NCI-H1436 (cell line): ENCODE measurements around the gene MAZ.
"Not testable (repeated sequence)": the region's sequence is repeated elsewhere in the genome, so short reads cannot be mapped to it uniquely, and the experiment has no call there.

Experiments used
- DNase-seq: peaks from one replicate; lab custom pipeline; 2025; lab: John Stamatoyannopoulos, UW

MAZ gene

DNA sequence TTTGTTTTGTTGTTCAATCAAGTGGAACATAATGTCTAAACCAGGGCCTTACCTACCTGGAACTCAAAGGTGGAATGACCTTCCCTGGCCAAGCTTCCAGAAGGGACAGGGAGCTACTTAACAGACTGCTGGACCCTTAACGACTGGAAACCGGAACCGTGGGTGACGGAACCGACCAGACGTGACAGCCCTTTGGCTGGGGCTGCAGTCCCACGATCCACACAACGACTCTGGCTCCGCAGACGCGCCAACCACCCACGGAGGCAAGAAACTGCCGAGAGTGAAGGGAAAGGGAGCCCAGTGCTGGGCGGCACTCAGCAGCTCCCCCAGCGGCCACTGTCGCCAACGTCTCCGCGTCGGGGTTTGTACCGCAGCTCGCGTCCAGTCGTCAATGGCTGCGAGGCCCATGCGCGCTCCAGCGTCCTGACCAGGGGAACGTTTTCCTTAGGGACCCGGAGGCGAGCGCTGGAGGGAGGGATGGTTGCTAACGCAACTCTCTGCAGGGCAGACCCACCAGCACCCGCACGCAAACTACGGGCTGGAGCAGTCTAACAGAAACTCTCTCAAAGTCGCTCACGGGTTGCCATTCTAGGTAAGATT lies 21.3 kb upstream of the MAZ start:
- DNase-seq: no peak

DNA sequence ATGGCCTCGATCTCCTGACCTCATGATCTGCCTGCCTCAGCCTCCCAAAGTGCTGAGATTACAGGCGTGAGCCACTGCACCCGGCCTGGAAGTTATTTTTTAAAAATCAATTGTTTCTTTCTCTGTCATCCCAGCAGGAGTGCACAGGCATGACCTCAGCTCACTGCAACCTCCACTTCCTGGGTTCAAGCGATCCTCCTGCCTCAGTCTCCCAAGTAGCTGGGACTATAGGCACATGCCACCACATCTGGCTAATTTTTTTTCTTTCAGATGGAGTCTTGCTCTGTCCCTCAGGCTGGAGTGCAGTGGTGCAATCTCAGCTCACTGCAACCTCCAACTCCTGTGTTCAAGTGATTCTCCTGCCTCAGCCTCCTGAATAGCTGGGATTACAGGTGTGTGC lies 19.2 kb upstream of the MAZ start:
- DNase-seq: not testable (repeated sequence)

DNA sequence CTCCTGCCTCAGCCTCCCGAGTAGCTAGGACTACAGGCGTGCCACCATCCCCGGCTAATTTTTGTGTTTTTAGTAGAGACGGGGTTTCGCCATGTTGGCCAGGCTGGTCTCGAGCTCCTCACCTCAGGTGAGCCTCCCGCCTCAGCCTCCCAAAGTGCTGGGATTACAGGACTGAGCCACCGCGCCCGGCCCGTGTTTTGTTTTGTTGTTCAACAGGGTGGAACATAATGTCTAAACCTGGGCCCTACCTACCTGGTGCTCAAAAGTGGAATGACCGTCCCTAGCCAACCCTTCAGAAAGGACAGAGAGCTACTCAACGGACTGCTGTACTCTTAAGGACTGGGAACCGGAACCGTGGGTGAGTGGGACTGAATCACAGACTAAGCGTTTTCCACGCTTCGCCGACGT lies 16.6 kb upstream of the MAZ start:
- DNase-seq: no peak

DNA sequence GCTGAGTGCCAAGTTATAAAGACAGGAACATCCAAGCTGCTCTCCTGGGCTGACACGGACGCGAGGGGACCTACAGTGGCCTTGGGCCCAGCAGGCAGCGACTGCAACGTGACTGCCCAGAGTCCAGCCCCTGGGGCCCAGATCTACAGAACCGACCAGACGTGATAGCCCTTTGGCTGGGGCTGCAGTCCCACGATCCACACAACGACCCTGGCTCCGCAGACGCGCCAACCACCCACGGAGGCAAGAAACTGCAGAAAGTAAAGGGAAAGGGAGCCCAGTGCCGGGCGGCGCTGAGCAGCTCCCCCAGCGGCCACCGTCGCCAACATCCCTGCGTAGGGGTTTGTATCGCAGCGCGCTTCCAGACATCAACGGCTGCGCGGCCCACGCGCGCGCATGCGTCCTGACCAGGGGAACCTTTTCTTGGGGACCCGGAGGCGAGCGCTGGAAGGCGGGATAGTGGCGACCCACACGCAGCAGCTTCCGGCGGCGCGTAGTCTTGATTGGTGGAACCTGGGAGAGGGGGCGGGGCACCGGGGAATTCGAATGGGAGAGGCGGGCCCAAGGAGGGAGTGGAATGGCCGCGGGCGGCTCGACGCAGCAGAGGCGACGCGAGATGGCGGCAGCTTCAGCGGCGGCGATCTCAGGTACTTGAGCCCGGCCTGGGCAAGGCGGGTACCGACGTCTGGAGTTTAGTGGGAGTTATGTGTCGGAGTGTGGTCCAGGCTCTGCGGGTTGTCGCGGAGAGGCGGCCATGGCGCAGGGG lies 16.0 kb upstream of the MAZ start, which contains the start of gene KIF22:
KIF22 (plus strand) TSS at position 569 of the 766 bp plus-strand sequence; CDS start at position 578, 9 bp downstream.
- peak; percentile 99 for DNase-seq

DNA sequence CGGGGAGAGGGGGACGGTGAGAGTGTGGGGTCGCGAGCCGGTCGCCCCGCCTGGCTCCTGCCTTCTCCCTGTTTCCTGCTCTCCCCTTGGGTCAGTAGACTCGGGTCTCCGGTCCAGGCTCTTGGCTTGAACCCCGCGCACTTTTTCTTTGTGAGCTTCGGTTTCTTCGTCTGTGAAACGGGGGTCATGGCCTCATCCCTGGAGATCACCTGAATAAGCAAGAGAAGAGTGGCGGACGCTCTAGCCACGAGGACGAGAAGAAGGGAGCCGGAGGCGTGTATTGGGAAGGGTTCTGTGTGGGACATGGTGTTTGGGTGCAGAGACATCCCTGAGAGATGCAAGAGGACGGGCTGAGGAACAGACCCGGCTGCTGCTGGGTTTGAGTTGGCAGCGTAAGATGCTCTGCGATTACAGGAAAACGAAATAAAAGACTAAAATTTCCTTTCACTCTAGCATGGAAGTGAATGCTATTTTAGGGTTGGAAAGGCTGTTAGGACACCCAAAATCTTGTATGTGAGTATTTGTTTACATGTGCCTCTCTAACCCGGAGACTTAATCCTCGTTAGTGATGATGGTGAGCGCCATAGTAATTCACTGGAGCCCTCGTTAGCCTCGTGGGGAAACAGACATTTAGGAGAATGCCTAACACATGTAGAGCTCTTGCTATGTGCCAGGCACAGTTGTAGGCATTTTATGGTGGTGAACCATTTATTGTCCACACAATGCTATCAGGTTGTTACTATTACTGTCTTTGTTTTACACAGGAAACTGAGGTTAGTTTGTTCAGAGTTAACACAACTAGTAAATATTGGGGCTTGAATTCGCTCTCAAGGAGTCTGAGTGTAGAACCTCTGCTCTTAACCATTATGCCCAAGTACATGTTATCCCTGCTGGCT lies 15.1 kb upstream of the MAZ start:
- DNase-seq: no peak

DNA sequence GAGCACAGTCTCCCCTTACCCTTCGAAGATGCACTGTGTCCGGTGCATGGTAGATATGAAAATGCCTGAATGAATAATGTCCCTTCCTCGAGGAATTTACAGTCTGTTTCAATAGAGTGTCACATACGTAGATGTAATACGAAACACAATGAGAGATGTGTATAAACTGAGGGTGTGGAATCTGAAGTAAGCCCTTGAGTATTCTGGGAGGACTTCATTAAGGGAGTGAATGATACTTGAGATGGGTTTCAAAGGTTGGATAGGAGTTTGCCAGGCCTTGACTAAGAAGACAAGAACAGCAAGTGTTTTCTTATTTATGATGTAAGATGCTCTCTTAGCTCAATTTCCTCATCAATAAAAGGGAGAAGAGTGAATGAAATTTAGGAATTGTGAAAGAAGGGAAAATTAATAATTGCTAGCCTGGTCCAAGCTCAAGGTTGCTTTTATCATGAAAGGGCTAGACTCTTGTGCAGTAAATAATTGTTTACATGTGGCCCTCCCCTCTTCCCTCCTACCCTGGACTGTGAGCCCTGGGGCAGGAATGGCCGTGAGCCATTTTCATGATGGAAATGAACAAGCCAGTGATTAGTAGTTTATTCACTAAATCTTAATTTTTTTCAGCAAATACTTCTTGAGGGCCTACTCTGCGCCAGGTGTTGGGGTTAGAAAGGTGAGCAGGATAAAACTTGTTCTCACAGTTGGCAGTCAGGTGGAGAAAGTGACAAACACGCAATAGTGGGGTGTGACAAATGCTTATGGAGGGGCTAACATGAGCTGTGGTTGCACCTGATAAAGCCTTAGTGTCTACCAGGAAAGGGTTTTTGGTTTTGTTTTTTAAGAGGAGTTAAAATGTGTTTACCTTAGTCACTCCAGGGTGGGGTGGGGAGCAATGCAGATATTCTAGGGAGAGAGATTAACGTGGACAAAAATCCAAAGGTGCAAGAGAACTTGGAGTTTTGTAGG lies 14.2 kb upstream of the MAZ start:
- DNase-seq: no peak

DNA sequence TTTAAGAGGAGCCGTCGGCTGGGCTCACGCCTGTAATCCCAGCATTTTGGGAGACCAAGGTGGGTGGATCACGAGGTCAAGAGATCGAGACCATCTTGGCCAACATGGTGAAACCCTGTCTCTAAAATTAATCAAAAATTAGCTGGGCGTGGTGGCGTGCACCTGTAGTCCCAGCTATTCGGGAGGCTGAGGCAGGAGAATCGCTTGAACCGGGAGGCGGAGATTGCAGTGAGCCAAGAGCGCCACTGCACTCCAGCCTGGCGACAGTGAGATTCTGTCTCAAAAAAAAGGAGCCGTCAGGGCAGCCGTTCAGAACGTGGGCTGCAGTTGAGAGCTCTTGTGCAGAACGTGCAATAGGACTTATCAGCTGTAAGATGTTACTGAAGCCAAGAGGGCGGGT lies 13.2 kb upstream of the MAZ start:
- DNase-seq: not testable (repeated sequence)

DNA sequence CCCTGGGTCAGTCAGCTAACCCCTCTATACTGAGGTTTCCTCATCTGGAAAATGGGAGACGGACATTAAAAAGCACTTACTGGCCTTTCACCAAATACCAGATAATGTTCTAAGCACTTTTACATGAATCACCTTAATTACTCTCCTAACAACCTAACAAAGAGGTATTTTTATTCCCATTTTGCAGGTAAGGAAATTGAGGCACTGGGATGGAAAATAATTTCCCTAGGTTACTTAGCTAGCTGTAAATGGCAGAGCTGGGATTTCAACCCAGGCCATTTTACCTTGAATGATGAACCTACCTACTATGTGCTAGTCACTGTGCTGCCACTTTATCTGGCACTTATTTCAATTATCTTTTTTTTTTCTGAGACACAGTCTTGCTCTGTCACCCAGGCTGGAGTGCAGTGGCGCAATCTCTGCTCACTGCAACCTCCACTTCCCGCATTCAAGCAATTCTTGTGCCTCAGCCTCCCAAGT lies 12.1 kb upstream of the MAZ start:
- DNase-seq: no peak

DNA sequence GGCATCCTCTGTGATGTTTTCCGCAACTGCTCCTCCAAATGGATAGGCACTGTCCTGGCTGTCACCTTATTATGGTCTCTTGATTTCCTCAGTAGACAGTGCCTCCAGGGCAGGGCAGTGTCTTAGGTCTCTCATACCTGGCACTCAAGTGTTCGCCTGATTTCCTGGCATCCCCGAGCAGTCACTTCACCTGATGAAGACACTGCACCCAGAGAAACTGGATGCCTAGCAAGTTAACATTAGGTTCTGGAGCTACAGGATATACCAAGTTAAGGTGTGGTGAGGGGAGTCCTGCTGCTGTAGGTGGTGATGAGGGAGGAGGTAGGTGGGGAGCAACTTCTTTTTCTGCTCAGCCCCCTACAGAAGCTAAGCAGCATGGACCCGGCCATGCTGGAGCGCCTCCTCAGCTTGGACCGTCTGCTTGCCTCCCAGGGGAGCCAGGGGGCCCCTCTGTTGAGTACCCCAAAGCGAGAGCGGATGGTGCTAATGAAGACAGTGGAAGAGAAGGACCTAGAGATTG lies 3.9 kb upstream of the MAZ start:
- no peak for DNase-seq

DNA sequence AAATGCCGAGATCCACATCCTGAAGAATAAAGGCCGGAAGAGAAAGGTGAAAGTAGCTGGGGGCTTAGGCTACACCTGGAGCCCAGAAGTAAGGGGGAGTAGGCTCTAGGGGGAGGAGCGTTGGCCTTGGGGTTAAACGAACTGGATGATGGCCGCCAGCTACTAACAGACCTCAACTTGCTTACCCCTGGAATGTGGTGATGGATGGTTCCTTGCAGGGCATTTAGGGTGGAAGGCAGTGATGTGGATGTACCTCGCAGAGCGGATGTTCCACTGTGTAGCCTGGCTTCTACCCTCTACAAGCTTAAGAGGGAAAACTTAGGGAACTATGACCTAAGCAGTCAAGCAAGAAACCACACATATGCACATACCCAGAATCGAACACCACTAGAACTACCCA lies 2.3 kb upstream of the MAZ start:
- DNase-seq: no peak

DNA sequence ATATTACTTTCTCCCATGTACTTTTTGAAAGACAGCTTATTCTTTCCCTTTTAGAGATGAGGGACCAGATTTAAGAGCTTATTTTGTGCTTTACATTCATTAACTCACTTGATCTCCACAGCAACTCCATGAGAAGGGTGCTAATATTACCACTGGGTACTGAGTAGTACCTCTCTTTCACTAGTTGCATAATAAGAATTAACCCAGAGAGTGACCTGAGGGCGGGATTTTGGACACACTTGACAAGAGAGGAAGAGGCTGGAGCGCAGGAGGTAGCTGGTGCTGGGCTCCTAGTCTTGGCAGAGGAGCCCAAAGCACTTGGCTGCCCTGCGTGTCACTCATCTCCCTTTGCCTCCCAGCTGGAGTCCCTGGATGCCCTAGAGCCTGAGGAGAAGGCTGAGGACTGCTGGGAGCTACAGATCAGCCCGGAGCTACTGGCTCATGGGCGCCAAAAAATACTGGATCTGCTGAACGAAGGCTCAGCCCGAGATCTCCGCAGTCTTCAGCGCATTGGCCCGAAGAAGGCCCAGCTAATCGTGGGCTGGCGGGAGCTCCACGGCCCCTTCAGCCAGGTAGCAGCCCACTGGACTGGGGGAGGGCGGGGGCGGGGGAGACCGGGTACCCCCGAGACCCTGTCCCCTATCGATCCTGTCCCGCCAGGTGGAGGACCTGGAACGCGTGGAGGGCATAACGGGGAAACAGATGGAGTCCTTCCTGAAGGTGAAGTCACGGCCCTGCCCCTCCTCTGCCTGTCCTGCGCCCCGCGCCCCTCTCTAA lies 1.7 kb upstream of the MAZ start:
- no peak for DNase-seq

DNA sequence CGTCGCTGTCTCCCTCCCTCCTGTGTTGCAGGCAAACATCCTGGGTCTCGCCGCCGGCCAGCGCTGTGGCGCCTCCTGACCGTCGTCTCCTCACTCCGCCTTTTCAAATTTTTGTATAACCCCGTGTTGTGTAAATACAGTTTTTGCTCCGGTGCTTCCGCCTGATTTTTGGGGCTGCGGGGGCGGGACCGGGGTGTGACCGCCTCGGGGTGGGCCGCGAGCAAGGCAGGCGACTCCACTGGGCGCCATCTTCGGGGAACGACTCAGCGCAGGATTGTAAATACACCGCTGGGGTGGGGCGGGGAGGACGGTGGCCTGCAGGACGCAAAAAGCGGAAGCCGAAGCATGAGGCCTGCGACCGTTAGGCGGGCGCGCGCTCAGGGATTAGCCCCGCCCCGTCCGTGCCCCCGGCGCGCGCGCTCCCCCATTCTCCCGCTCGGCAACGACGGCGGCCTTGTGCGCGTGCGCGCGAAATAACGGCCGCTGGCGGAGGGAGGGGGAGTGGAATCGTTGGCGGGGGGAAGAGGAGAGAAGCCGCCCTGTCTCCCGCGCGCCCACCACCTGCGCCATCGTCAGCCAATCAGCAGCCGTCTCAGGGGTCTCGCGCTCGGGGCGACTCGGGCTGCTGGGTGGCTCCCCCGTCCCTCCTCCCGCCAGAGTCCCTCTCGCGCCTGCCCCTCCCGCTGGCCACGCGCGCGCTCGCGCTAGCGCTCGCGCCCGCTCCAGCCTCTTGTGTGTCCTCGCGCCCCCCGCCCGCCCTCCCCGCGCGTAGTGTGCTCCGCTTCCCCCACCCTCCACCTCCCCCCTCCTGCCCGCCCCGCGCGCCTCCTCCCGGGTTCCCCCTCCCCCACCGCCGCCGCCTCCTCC lies 864 bp upstream of the MAZ start:
- DNase-seq: peak; percentile 99

DNA sequence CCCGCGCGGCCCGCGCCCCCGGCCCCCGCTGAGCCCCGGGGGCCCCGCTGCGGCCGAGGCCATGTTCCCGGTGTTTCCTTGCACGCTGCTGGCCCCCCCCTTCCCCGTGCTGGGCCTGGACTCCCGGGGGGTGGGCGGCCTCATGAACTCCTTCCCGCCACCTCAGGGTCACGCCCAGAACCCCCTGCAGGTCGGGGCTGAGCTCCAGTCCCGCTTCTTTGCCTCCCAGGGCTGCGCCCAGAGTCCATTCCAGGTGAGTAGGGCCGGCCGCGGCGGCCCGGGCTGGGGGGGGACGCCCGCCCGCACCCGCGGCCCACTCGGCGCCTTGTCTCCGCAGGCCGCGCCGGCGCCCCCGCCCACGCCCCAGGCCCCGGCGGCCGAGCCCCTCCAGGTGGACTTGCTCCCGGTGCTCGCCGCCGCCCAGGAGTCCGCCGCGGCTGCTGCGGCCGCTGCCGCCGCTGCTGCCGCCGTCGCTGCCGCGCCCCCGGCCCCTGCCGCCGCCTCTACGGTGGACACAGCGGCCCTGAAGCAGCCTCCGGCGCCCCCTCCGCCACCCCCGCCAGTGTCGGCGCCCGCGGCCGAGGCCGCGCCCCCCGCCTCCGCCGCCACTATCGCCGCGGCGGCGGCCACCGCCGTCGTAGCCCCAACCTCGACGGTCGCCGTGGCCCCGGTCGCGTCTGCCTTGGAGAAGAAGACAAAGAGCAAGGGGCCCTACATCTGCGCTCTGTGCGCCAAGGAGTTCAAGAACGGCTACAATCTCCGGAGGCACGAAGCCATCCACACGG lies 504 bp downstream of the MAZ start:
- peak; percentile 72 for DNase-seq

DNA sequence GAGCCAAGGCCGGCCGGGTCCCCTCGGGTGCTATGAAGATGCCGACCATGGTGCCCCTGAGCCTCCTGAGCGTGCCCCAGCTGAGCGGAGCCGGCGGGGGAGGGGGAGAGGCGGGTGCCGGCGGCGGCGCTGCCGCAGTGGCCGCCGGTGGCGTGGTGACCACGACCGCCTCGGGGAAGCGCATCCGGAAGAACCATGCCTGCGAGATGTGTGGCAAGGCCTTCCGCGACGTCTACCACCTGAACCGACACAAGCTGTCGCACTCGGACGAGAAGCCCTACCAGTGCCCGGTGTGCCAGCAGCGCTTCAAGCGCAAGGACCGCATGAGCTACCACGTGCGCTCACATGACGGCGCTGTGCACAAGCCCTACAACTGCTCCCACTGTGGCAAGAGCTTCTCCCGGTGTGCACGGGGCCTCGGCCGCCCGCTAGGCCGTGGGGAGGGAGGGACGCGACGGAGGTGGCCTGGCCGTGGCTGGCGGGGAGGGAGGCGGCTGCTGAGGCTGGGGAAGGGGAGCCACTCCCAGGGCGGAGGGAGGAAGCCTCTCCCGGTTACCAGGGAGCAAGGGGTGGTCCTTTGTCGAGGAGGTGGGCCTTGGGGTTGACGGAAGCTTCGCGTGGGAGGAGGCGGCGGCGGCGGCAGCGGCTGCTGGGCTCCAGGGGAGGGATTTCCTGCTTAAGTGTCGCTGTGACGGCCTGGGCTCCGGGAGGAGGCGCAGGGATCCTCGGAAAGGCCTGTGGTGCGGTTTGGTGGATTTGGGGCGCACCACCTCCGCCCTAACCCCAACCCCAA lies 1.3 kb downstream of the MAZ start:
- DNase-seq: peak; percentile 90

DNA sequence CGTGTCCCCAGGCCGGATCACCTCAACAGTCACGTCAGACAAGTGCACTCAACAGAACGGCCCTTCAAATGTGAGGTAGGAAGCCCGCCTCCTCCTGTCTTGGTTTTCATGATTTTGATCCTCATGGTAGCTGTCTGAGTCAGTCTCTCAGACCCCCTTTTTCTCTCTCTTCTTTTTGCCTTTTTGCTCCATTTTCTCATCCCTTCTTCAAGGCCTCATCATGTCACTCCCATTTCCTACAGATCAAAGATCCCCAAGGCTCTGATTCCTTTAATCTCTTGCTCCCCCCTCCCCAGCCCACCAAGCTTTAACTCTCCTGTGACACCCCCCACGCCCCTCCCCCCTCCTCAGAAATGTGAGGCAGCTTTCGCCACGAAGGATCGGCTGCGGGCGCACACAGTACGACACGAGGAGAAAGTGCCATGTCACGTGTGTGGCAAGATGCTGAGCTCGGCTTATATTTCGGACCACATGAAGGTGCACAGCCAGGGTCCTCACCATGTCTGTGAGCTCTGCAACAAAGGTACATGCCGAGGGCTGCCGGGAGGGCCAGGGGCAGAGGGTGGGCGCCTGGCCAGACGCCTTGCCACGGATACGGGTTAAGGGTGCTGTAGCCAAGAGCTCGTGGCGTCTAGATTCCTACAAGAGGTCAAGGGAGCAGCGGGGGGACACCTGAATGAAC lies 2.0 kb downstream of the MAZ start:
- DNase-seq: no peak

DNA sequence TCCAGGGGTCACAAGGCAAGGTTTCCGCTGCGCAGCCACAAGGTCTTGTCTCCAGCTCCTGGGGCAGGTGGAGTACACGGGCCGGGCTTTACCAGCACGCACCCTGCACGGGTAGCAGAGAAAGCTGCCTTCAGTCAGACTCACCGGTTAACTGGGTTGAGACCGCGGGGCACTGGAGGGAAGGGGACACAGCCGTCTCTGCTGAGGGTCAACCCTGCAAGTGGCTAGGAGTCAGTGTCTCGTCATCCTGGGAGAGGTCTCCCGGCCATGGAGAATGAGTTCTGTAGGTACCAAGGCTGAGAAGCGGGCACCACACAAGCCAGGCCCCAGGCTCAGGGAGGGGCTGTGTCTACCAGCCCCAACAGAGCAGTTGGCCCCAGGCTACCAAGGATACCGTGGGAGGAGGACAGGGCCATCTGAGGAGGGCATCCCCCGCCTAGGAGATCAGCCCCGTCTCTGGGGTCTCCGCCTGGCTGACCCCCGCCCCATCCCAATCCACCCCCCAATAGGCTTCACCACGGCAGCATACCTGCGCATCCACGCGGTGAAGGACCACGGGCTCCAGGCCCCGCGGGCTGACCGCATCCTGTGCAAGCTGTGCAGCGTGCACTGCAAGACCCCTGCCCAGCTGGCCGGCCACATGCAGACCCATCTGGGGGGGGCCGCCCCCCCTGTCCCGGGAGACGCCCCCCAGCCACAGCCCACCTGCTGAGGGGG lies 2.9 kb downstream of the MAZ start:
- no peak for DNase-seq
